GM21619 (cell line): ENCODE results near the gene SNAPC2.
"Not testable (repeated sequence)": the region's sequence is repeated elsewhere in the genome, so short reads cannot be mapped to it uniquely, and the experiment has no call there.

Experiments used
- ATAC-seq: cut with Tn5 transposase; IDR thresholded peaks from one replicate; pipeline ENCODE4 v1.9.1; 2021; ENCODE audit not compliant: unreplicated experiment

SNAPC2 gene

GRCh38 chr19:7908742-7909461 is 11.2 kb upstream of the SNAPC2 start:
- no peak for ATAC-seq

- ATAC-seq: no peak
These were observed 10.6 kb upstream of the SNAPC2 start for GRCh38 chr19:7909471-7910067.

GRCh38 chr19:7910321-7911161 is 9.6 kb upstream of the SNAPC2 start:
- ATAC-seq: no peak

DNA sequence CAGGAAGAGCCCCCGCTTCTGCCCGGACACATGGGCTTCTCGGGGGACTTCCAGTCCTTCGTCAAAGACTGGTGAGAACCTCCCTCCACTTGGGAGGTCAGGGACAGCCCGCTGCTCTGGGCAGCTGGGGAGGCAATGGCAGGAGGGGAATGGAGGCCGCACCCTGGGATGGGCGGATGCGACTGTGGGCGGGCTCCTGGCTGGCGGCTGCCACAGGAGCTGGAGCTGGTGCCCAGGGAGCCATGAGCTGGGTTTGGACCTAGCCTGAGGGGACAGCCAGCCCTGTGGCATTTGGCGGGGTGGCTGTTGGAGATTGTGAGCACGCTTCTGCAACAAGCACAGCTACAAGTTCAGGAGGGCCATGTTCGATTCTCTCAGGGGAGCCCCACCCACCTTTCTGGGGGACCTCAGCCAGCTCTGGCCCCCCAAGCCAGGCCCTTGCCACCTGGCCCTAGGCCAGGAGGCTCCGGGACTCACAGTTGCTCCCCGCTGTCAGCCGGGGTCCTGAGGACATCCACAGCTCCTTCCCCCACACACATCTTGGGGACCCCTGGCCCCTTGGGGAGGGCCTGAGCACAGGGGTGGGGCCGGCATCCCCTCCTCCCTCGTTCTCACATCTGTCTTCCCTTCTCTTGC is 8.5 kb upstream of the SNAPC2 start:
- ATAC-seq: no peak

DNA sequence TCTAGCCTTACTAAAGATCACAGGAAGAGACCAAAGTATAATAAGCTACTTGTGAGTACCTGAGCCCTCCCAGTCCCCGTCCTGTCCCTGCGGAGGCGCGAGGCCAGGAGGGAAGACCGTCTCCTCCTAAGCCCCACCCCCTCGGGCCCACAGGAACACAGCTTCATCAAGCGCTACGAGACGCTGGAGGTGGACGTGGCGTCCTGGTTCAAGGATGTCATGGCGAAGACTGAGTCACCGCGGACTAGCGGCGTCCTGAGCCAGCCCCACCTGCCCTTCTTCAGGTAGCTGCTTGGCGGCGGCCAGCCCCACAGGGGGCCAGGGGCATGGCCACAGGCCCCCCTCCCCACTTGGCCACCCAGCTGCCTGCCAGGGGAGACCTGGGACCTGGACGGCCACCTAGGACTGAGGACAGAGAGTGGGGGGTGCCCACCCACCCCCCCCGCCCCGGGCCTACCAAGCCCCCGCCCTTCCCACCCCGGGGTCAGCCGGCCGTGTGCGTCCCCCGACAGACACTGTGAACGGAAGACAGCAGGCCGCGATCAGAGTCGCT is 7.9 kb upstream of the SNAPC2 start:
- ATAC-seq: no peak

DNA sequence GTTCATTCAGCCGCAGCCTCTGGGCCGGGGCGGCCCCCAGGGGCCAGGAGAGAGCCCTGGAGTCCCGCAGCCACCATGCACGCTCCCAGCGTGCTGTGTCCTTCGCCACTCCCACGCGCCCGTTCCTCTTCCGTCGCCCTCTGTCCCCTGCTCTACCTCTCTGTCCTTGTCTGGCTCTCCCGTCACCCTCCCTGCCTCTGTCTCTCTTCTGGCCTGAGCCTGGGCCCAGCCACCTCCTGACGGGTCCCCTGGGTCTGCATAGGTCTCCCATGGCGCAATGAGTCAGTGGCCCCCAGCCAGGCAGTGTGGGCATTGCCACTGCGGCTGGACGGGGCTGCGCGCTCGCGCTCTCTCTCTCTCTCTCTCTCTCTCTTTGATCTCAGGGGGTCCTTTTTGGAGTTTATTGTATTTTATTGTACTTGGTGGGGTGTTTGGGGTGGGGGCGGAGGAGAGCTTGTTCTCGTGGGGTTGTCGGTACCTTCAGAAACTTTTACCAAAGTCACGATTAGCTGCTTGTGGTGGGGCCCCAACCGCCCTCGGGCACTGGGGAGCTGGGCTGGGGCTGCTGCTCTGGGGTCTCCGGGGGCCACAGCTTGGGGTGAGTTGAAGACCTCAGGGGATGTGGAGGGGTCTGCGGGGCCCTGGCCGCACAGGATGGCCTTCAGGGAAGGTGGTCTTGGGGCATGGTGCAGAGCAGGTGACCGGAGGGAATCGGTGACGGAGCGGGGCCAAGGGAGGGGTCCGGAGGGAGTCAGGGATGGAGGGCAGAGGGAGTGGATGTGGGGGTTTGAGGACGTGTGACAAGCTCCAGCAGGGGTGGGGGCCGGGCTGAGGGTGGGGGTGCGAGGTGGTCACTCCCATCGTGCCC is 7.2 kb upstream of the SNAPC2 start:
- ATAC-seq: no peak

DNA sequence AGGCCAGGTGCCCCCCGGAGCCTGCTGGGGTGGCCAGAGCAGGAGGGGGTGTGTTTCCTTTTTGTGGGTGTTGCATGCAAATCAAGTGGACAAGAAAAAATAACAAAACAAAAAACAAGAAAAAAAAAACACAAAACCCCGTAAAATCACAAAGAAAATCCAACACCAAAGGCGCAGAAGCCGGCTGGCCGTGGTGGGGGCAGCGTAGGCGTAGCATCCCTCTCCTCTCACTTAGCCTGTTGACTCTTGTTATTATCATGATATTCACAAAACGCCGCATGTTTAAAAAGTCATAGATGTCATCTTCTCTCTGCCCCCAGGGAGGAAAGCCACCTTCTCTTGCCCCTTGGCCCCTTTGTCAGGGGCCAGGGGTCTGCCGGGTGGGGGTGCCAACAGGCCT is 6.5 kb upstream of the SNAPC2 start:
- no peak for ATAC-seq

DNA sequence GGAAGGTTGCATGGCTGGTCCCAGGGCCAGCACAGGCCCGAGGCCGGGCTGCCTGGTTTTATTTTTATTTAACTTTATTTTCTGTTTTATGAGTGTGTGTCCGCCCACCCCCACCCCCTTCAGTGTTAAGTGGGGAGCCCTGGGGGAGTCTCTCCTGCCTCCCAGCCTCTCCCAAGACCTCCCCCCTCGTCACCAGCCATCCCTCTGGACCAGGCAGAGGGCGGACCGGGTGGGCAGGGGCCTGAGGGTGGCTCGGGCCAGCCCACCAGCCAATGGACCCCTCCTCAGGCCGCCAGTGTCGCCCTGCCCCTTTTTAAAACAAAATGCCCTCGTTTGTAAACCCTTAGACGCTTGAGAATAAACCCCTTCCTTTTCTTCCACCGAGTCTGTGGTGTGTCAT is 6.0 kb upstream of the SNAPC2 start:
- ATAC-seq: no peak

- no peak for ATAC-seq
These were observed 5.5 kb upstream of the SNAPC2 start, which contains the start of gene TGFBR3L for GRCh38 chr19:7914598-7915045. Gene TGFBR3L (plus strand): TSS chr19:7914830.

- no peak for ATAC-seq
These were observed 4.7 kb upstream of the SNAPC2 start for GRCh38 chr19:7915250-7916102.

GRCh38 chr19:7916103-7916954 is 3.8 kb upstream of the SNAPC2 start:
- ATAC-seq: no peak

DNA sequence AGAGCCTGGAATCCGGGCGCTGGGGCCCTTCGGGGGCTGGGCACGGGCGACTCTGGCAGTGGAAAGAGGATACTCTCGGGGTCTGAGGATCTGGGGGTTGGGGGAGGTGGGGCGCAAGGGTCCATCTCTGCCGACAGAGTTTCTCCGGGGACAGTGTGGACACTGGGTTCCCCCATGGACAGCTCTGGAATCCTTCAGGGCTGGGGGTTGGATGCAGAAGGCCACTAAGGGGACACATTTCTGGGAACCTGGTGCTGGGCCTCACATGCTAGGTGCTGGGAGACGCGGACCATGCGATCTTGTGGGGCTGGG is 3.2 kb upstream of the SNAPC2 start:
- ATAC-seq: no peak

DNA sequence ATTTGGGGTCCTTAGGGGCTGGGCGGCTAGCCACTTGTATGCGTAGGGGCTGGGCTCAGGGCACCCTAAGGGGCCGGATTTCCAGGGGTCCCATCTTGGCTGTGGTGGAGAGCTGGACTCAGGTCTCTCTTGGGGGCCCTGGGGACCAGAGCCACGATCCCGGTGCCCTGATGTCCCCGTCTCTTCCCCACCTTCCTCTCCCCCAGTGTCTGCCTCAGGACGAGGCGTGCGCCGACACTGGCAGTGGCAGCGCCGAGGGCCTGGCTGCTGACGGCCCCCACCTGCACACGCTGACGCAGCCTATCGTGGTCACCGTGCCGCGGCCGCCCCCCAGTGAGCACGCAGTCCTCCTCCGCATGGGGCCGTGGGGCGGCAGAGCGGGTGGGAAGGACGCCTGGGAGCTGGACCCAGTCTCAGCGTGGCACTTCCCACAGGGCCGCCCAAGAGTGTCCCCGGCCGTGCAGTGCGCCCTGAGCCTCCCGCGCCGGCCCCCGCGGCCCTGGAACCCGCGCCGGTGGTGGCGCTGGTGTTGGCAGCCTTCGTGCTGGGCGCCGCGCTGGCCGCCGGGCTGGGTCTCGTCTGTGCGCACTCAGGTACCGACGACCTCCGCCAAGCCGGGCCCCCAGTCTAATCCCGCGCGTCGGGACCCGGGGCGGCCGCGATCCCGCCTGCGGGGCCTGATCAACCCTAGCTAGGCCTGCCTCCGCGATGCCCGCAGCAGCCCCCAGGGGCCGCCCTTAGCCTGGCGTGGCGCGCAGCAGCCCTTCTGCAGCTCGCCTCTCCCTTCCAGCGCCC is 2.7 kb upstream of the SNAPC2 start:
- ATAC-seq: no peak

GRCh38 chr19:7918062-7918614 is 2.0 kb upstream of the SNAPC2 start:
- ATAC-seq: not testable (repeated sequence)

DNA sequence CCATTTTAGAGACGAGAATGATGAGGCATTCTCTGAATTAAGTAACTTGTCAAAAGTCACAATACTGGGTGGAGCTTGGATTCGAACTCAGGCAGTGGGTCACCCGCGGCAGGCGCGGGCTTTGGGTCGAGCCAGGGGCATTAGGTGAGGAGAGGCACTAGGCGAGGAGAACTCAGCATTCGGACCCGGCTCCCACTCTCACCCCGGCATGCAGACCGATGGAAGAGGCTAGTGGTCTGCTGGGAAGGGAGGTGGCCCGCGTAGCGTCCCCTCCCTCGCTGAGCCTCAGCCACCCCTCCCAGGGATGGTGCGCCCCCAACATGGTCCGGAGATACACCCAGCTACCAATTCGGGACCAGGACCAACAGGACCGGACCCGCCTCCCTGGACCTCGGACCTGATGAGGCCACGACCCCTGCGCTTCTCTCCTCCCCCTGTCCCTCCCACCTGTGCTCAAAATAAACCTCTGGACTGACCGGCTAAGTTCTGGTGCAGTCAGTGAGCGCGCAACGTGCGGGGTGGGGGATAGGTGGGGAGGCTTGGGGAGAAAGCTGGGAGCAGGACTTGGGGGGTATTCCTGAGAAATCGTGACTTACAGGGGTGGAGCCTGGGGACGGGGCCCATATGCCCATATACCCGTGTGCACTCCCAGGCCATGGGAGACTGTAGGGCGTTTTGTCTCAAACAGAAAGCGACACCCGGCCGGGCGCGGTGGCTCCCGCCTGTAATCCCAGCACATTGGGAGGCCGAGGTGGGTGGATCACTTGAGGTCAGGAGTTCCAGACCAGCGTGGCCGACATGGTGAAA is 1.3 kb upstream of the SNAPC2 start:
- ATAC-seq: no peak

- peak; percentile 27 for ATAC-seq
These were observed 572 bp downstream of the SNAPC2 start for GRCh38 chr19:7920519-7921301.
